Natural killer cell (primary cell): Measurements from ENCODE around the gene CACNA1C. TPM values are rescaled to one million over a fixed set of nuclear protein-coding genes. Genes with fewer than 3 reads are reported as not detected.
A peak's percentile ranks its signal among the peaks of the same experiment; 100 is the strongest.

Experiments used
- ATAC-seq, 3 donors: fragments of 150-1000 bp in 2 of 3; fragments of 200-7000 bp in 1 of 3; cut with Tn5 transposase; 1 replicate in 1 of 3; 2 replicates in 2 of 3; pipeline ENCODE4 v1.10.0; 2021; ENCODE audit warnings: mild to moderate bottlenecking in 2 of 3, moderate library complexity in 2 of 3
- DNase-seq, 2 donors: peaks; one replicate each; pipeline versions ENCODE4 v3.0.0 to v3.0.0-alpha.2; 2013 to 2021; ENCODE audit warnings: mixed read lengths in 1 of 2
- H3K27ac ChIP-seq: one replicate; pipeline ENCODE4 v1.5.1; 2013; ENCODE audit warnings: mild to moderate bottlenecking, low read length
- H3K27me3 ChIP-seq: one replicate; pipeline ENCODE4 v1.6.1; 2013; ENCODE audit warnings: low read length; ENCODE audit not compliant: control insufficient read depth, insufficient read depth
- H3K36me3 ChIP-seq: one replicate; pipeline ENCODE4 v1.6.1; 2013; ENCODE audit warnings: low read length; ENCODE audit not compliant: control insufficient read depth, insufficient read depth
- H3K4me1 ChIP-seq: one replicate; pipeline ENCODE4 v1.6.1; 2013; ENCODE audit warnings: low read length; ENCODE audit not compliant: control insufficient read depth, insufficient read depth
- H3K4me3 ChIP-seq: one replicate; pipeline ENCODE4 v1.5.1; 2013; ENCODE audit warnings: low read length
- H3K9me3 ChIP-seq: one replicate; pipeline ENCODE4 v1.6.1; 2013; ENCODE audit warnings: low read length; ENCODE audit not compliant: control insufficient read depth, insufficient read depth
- H3K27ac Mint-ChIP-seq, 2 donors: one replicate each; pipeline ENCODE4 v1.8.0; 2022; ENCODE audit warnings: mild to moderate bottlenecking in 2 of 2, mixed read lengths in 2 of 2, moderate library complexity in 1 of 2
- H3K27me3 Mint-ChIP-seq, 2 donors: one replicate each; pipeline ENCODE4 v1.8.0; 2022; ENCODE audit warnings: low read depth in 2 of 2, mixed read lengths in 2 of 2
- H3K36me3 Mint-ChIP-seq: one replicate; pipeline ENCODE4 v1.8.0; 2022; ENCODE audit warnings: mixed read lengths
- H3K4me1 Mint-ChIP-seq, 2 donors: one replicate each; pipeline ENCODE4 v1.8.0; 2022; ENCODE audit warnings: mixed read lengths in 2 of 2
- H3K4me3 Mint-ChIP-seq: one replicate; pipeline ENCODE4 v1.8.0; 2022; ENCODE audit warnings: mild to moderate bottlenecking, moderate library complexity, mixed read lengths
- H3K9me3 Mint-ChIP-seq, 2 donors: one replicate each; pipeline ENCODE4 v1.8.0; 2022; ENCODE audit warnings: mixed read lengths in 2 of 2
- CTCF ChIP-seq: fragments of 200-600 bp; IDR thresholded peaks from one replicate; pipeline ENCODE4 v1.8.0; 2022; ENCODE audit warnings: antibody characterized with exemption
- WGBS: methylation state at CpG from one replicate; pipeline ENCODE4 v1.1.7; 2013; ENCODE audit warnings: missing lambda C conversion rate; ENCODE audit not compliant: insufficient coverage; 5-methylcytosine and 5-hydroxymethylcytosine counted together
- intact Hi-C: fragments of 100-400 bp; cut with micrococcal nuclease; formaldehyde crosslinking; loops from one replicate; pipeline ENCODE4 v1.14.2; 2022
- total RNA-seq, 4 donors: library from RNA; stranded (reverse); fragments of 120-200 nt in 1 of 4; gene quantifications; one replicate each; pipeline versions ENCODE4 v1.2.3 to v1.2.4, GENCODE V29; 2013 to 2022

Gene CACNA1C
- total RNA-seq, 3 donors from 2014 or later (not counting 1 experiment from before 2014, with no cell fraction given) = 0.07 to 0.35 (median 0.08) TPM

- H3K27ac ChIP-seq = no peak overlapping the region
- TF ChIP-seq CTCF = no peak
- ATAC-seq (no peak), DNase-seq (no peak)
- Mint-ChIP-seq H3K4me1 (peaks cover 10% of the 10 kb centered on the region in 2 donors), H3K27me3 (peaks cover 22 to 28% of the 10 kb centered on the region in 2 donors), H3K9me3 (no peaks in the 10 kb centered on the region), H3K4me3 (no peak overlapping the region), H3K27ac (no peak overlapping the region), H3K36me3 (no peaks in the 10 kb centered on the region)
- no peaks in the 10 kb centered on the region for H3K36me3 ChIP-seq
- H3K27me3 ChIP-seq = peaks cover 2% of the 10 kb centered on the region
- H3K4me1 ChIP-seq = peaks cover 5% of the 10 kb centered on the region
- no peaks in the 10 kb centered on the region for H3K9me3 ChIP-seq
- intact Hi-C loops = no loop called here
- no peak overlapping the region for H3K4me3 ChIP-seq
- WGBS = 90% methylated on average over 6 of the region's 6 CpGs
Observed at GRCh38 chr12:2061402-2061801, 8.6 kb downstream of the CACNA1C start.

- Histone ChIP-seq H3K36me3 (no peaks in the 10 kb centered on the region), H3K27me3 (no peaks in the 10 kb centered on the region), H3K27ac (no peak overlapping the region), H3K4me3 (no peak overlapping the region), H3K9me3 (no peaks in the 10 kb centered on the region), H3K4me1 (peaks cover 5% of the 10 kb centered on the region)
- Mint-ChIP-seq H3K4me3 (peak overlapping the region; percentile 66), H3K9me3 (no peaks in the 10 kb centered on the region), H3K4me1 (peaks cover 10% of the 10 kb centered on the region in 2 donors), H3K27ac (peak overlapping the region; percentile 49 to 79), H3K36me3 (no peaks in the 10 kb centered on the region), H3K27me3 (peaks cover under 1 to 18% of the 10 kb centered on the region in 2 donors)
- DNase-seq (peak in 1 of 2 donors; percentile 50), ATAC-seq (peak; percentile 47 to 81 (median 60))
- intact Hi-C loops = no loop called here
- TF ChIP-seq CTCF = no peak
- 3% methylated on average over 5 of the region's 5 CpGs for WGBS
Observed at GRCh38 chr12:2064071-2064507, 11.3 kb downstream of the CACNA1C start.

- Mint-ChIP-seq H3K36me3 (peaks cover 10% of the 10 kb centered on the region), H3K27ac (no peak overlapping the region), H3K27me3 (peaks cover 3 to 25% of the 10 kb centered on the region in 2 donors), H3K4me3 (no peak overlapping the region), H3K9me3 (peaks cover 2 to 7% of the 10 kb centered on the region in 2 donors), H3K4me1 (peaks cover 9 to 14% of the 10 kb centered on the region in 2 donors)
- WGBS = 92% methylated on average over 6 of the region's 6 CpGs
- H3K4me1 ChIP-seq = peaks cover 5% of the 10 kb centered on the region
- no peaks in the 10 kb centered on the region for H3K36me3 ChIP-seq
- no peaks in the 10 kb centered on the region for H3K27me3 ChIP-seq
- H3K9me3 ChIP-seq = peaks cover 5% of the 10 kb centered on the region
- H3K4me3 ChIP-seq = no peak overlapping the region
- H3K27ac ChIP-seq = no peak overlapping the region
- TF ChIP-seq CTCF = no peak
- no peak for DNase-seq
- intact Hi-C loops = no loop called here
- ATAC-seq = no peak
Observed at GRCh38 chr12:2068653-2069052, 15.9 kb downstream of the CACNA1C start.

GRCh38 chr12:2070440-2071045 lies 17.8 kb downstream of the CACNA1C start:
- Mint-ChIP-seq H3K4me3 (no peak overlapping the region), H3K27me3 (peaks cover 5 to 23% of the 10 kb centered on the region in 2 donors), H3K4me1 (peaks cover 0 to 4% of the 10 kb centered on the region in 2 donors), H3K27ac (no peak overlapping the region), H3K9me3 (peaks cover 2 to 7% of the 10 kb centered on the region in 2 donors), H3K36me3 (peaks cover 10% of the 10 kb centered on the region)
- ATAC-seq = no peak
- Histone ChIP-seq H3K27ac (no peak overlapping the region), H3K27me3 (no peaks in the 10 kb centered on the region), H3K4me1 (no peaks in the 10 kb centered on the region), H3K9me3 (peaks cover 5% of the 10 kb centered on the region), H3K4me3 (no peak overlapping the region), H3K36me3 (no peaks in the 10 kb centered on the region)
- TF ChIP-seq CTCF = no peak
- intact Hi-C loops = no loop called here
- no peak for DNase-seq
- 100% methylated on average over 1 of the region's 2 CpGs for WGBS
